ENCODE results near the gene EYA2.
"Not testable (repeated sequence)": the region's sequence is repeated elsewhere in the genome, so short reads cannot be mapped to it uniquely, and the experiment has no call there.

EYA2 gene

GRCh38 chr20:46951405-46951804 is 56.8 kb downstream of the EYA2 start:
- Mint-ChIP-seq H3K4me3 (no peak overlapping the region), H3K27ac (no peak overlapping the region), H3K4me1 (peaks cover 6% of the 10 kb centered on the region), H3K9me3 (no peaks in the 10 kb centered on the region), H3K36me3 (no peaks in the 10 kb centered on the region)
- DNase-seq (ENCODE audit: low spot score in 2 of 2): no peak
- peak; percentile 84 for ATAC-seq

GRCh38 chr20:46951840-46952497 is 57.3 kb downstream of the EYA2 start:
- H3K36me3 Mint-ChIP-seq: no peaks in the 10 kb centered on the region
- peak; percentile 74 for ATAC-seq

GRCh38 chr20:46953596-46953995 is 59.0 kb downstream of the EYA2 start:
- DNase-seq (ENCODE audit: low spot score in 2 of 2) (no peak), ATAC-seq (no peak)
- no peak overlapping the region for H3K27ac Mint-ChIP-seq
- H3K9me3 Mint-ChIP-seq: no peaks in the 10 kb centered on the region
- H3K4me1 Mint-ChIP-seq: peaks cover 6% of the 10 kb centered on the region
- no peak overlapping the region for H3K4me3 Mint-ChIP-seq
- no peaks in the 10 kb centered on the region for H3K36me3 Mint-ChIP-seq

More at GRCh38 chr20:46951840-46952497, 57.3 kb downstream of the EYA2 start:
- Mint-ChIP-seq H3K9me3 (no peaks in the 10 kb centered on the region), H3K4me3 (no peak overlapping the region), H3K27ac (no peak overlapping the region), H3K4me1 (peaks cover 6% of the 10 kb centered on the region)
- DNase-seq (ENCODE audit: low spot score in 2 of 2): no peak

- Mint-ChIP-seq H3K4me3 (no peak overlapping the region), H3K27ac (no peak overlapping the region)
- no peak for DNase-seq (ENCODE audit: low spot score in 2 of 2)
Observed at GRCh38 chr20:46954490-46955038, 59.9 kb downstream of the EYA2 start.

GRCh38 chr20:46955601-46956556 is 61.2 kb downstream of the EYA2 start:
- ATAC-seq: no peak
- no peak overlapping the region for H3K27ac Mint-ChIP-seq
- H3K36me3 Mint-ChIP-seq: no peaks in the 10 kb centered on the region
- peaks cover 6% of the 10 kb centered on the region for H3K4me1 Mint-ChIP-seq
- no peak for DNase-seq (ENCODE audit: low spot score in 2 of 2)
- H3K9me3 Mint-ChIP-seq: no peaks in the 10 kb centered on the region
- no peak overlapping the region for H3K4me3 Mint-ChIP-seq

More at GRCh38 chr20:46954490-46955038, 59.9 kb downstream of the EYA2 start:
- H3K36me3 Mint-ChIP-seq: no peaks in the 10 kb centered on the region
- ATAC-seq: no peak
- H3K4me1 Mint-ChIP-seq: peaks cover 6% of the 10 kb centered on the region
- no peaks in the 10 kb centered on the region for H3K9me3 Mint-ChIP-seq

GRCh38 chr20:46959081-46959692 is 64.5 kb downstream of the EYA2 start:
- Mint-ChIP-seq H3K4me3 (no peak overlapping the region), H3K27ac (no peak overlapping the region), H3K9me3 (no peaks in the 10 kb centered on the region), H3K36me3 (no peaks in the 10 kb centered on the region), H3K4me1 (no peaks in the 10 kb centered on the region)
- ATAC-seq (no peak), DNase-seq (ENCODE audit: low spot score in 2 of 2) (no peak)

GRCh38 chr20:46959821-46960220 is 65.2 kb downstream of the EYA2 start:
- no peaks in the 10 kb centered on the region for H3K36me3 Mint-ChIP-seq
- ATAC-seq: no peak
- H3K27ac Mint-ChIP-seq: no peak overlapping the region
- no peaks in the 10 kb centered on the region for H3K9me3 Mint-ChIP-seq
- no peak for DNase-seq (ENCODE audit: low spot score in 2 of 2)
- no peaks in the 10 kb centered on the region for H3K4me1 Mint-ChIP-seq
- H3K4me3 Mint-ChIP-seq: no peak overlapping the region

GRCh38 chr20:46960536-46960935 is 65.9 kb downstream of the EYA2 start:
- Mint-ChIP-seq H3K36me3 (no peaks in the 10 kb centered on the region), H3K4me3 (no peak overlapping the region), H3K9me3 (no peaks in the 10 kb centered on the region), H3K27ac (no peak overlapping the region), H3K4me1 (no peaks in the 10 kb centered on the region)
- ATAC-seq (no peak), DNase-seq (ENCODE audit: low spot score in 2 of 2) (no peak)

GRCh38 chr20:46961968-46962367 is 67.3 kb downstream of the EYA2 start:
- H3K36me3 Mint-ChIP-seq; H3K9me3 Mint-ChIP-seq; DNase-seq (ENCODE audit: low spot score in 2 of 2); H3K4me1 Mint-ChIP-seq; H3K4me3 Mint-ChIP-seq; ATAC-seq; H3K27ac Mint-ChIP-seq: not testable (repeated sequence)

GRCh38 chr20:46962452-46963195 is 68.0 kb downstream of the EYA2 start:
- DNase-seq (ENCODE audit: low spot score in 2 of 2) (no peak), ATAC-seq (peak; percentile 43)
- Mint-ChIP-seq H3K4me1 (no peaks in the 10 kb centered on the region), H3K4me3 (no peak overlapping the region), H3K36me3 (no peaks in the 10 kb centered on the region), H3K9me3 (no peaks in the 10 kb centered on the region), H3K27ac (no peak overlapping the region)

GRCh38 chr20:46963196-46963529 is 68.5 kb downstream of the EYA2 start:
- no peaks in the 10 kb centered on the region for H3K36me3 Mint-ChIP-seq
- no peak for ATAC-seq

GRCh38 chr20:46963758-46964617 is 69.3 kb downstream of the EYA2 start:
- H3K36me3 Mint-ChIP-seq: no peaks in the 10 kb centered on the region
- ATAC-seq (no peak), DNase-seq (ENCODE audit: low spot score in 2 of 2) (no peak)
- no peak overlapping the region for H3K4me3 Mint-ChIP-seq
- H3K4me1 Mint-ChIP-seq: no peaks in the 10 kb centered on the region
- no peak overlapping the region for H3K27ac Mint-ChIP-seq
- no peaks in the 10 kb centered on the region for H3K9me3 Mint-ChIP-seq

More at GRCh38 chr20:46963196-46963529, 68.5 kb downstream of the EYA2 start:
- Mint-ChIP-seq H3K9me3 (no peaks in the 10 kb centered on the region), H3K4me3 (no peak overlapping the region), H3K27ac (no peak overlapping the region), H3K4me1 (no peaks in the 10 kb centered on the region)
- DNase-seq (ENCODE audit: low spot score in 2 of 2): no peak

- Mint-ChIP-seq H3K36me3 (no peaks in the 10 kb centered on the region), H3K9me3 (no peaks in the 10 kb centered on the region), H3K4me3 (no peak overlapping the region), H3K27ac (no peak overlapping the region), H3K4me1 (no peaks in the 10 kb centered on the region)
- ATAC-seq (no peak), DNase-seq (ENCODE audit: low spot score in 2 of 2) (no peak)
Observed at GRCh38 chr20:46964618-46965455, 70.2 kb downstream of the EYA2 start.
